H9 (cell line): Measurements from ENCODE around the gene TFF2. TPM values are rescaled to one million over a fixed set of nuclear protein-coding genes. Genes with fewer than 3 reads are reported as not detected.
A peak's percentile ranks its signal among the peaks of the same experiment; 100 is the strongest.

Experiments
- DNase-seq: peaks from one replicate; pipeline ENCODE4 v3.0.0-alpha.2; 2017
- H2AFZ ChIP-seq: one replicate; pipeline ENCODE4 v1.6.1; 2013; ENCODE audit warnings: mild to moderate bottlenecking, low read length, control low read depth, moderate library complexity
- H2AK5ac ChIP-seq: 2 replicates; pipeline ENCODE4 v1.6.1; 2013; ENCODE audit warnings: low read length, control low read depth, mixed read lengths; ENCODE audit not compliant: insufficient read length
- H2BK120ac ChIP-seq: one replicate; pipeline ENCODE4 v1.6.1; 2013; ENCODE audit warnings: low read depth, mild to moderate bottlenecking, low read length, control low read depth, inconsistent platforms; ENCODE audit not compliant: poor library complexity, severe bottlenecking
- H2BK12ac ChIP-seq: 2 replicates; pipeline ENCODE4 v1.6.1; 2013; ENCODE audit warnings: low read length, control low read depth, mixed read lengths, low read depth; ENCODE audit not compliant: insufficient read length
- H2BK15ac ChIP-seq: 2 replicates; pipeline ENCODE4 v1.6.1; 2013; ENCODE audit warnings: low read depth, low read length, control low read depth
- H2BK20ac ChIP-seq: one replicate; pipeline ENCODE4 v1.6.1; 2013; ENCODE audit warnings: low read depth, mild to moderate bottlenecking, low read length, control low read depth, inconsistent platforms; ENCODE audit not compliant: poor library complexity, severe bottlenecking
- H2BK5ac ChIP-seq: 2 replicates; pipeline ENCODE4 v1.6.1; 2013; ENCODE audit warnings: low read length, control low read depth, mixed read lengths; ENCODE audit not compliant: insufficient read length
- H3K14ac ChIP-seq: 2 replicates; pipeline ENCODE4 v1.6.1; 2013; ENCODE audit warnings: low read length, control low read depth; ENCODE audit not compliant: insufficient read depth
- H3K18ac ChIP-seq: 2 replicates; pipeline ENCODE4 v1.6.1; 2013; ENCODE audit warnings: low read depth, mild to moderate bottlenecking, mixed read lengths, low read length, control low read depth; ENCODE audit not compliant: insufficient read length
- H3K23ac ChIP-seq: 2 replicates; pipeline ENCODE4 v1.6.1; 2013; ENCODE audit warnings: low read length, control low read depth, mixed read lengths, low read depth; ENCODE audit not compliant: insufficient read length
- H3K23me2 ChIP-seq: 2 replicates; pipeline ENCODE4 v1.6.1; 2013; ENCODE audit warnings: low read depth, mild to moderate bottlenecking, mixed read lengths, low read length, control low read depth; ENCODE audit not compliant: insufficient read length, poor library complexity, severe bottlenecking
- H3K27ac ChIP-seq: 2 replicates; pipeline ENCODE4 v1.5.1; 2013; ENCODE audit warnings: low read length, control low read depth, mixed read lengths, low read depth; ENCODE audit not compliant: insufficient read length
- H3K27me3 ChIP-seq: 2 replicates; pipeline ENCODE4 v1.6.1; 2013; ENCODE audit warnings: low read length, control low read depth, inconsistent platforms; ENCODE audit not compliant: insufficient read depth
- H3K4ac ChIP-seq: 2 replicates; pipeline ENCODE4 v1.6.1; 2013; ENCODE audit warnings: low read depth, mild to moderate bottlenecking, control low read depth, inconsistent platforms, low read length, moderate library complexity
- H3K4me1 ChIP-seq: 2 replicates; pipeline ENCODE4 v1.6.1; 2013; ENCODE audit warnings: low read length, control low read depth, inconsistent platforms; ENCODE audit not compliant: insufficient read depth
- H3K4me2 ChIP-seq: 2 replicates; pipeline ENCODE4 v1.6.1; 2013; ENCODE audit warnings: low read length, control low read depth, mixed read lengths; ENCODE audit not compliant: insufficient read length, insufficient read depth
- H3K56ac ChIP-seq: 2 replicates; pipeline ENCODE4 v1.6.1; 2013; ENCODE audit warnings: low read depth, mild to moderate bottlenecking, mixed read lengths, low read length, control low read depth; ENCODE audit not compliant: insufficient read length
- H3K79me1 ChIP-seq: 2 replicates; pipeline ENCODE4 v1.6.1; 2013; ENCODE audit warnings: low read depth, mild to moderate bottlenecking, moderate library complexity, low read length, control low read depth, inconsistent platforms; ENCODE audit not compliant: insufficient read depth, poor library complexity, severe bottlenecking
- H3K79me2 ChIP-seq: 2 replicates; pipeline ENCODE4 v1.6.1; 2013; ENCODE audit warnings: low read length, control low read depth, inconsistent platforms; ENCODE audit not compliant: insufficient read depth
- H3K9ac ChIP-seq: 2 replicates; pipeline ENCODE4 v1.6.1; 2013; ENCODE audit warnings: low read length, control low read depth, mixed read lengths; ENCODE audit not compliant: insufficient read length; ENCODE audit errors: extremely low read depth
- H3K9me3 ChIP-seq: one replicate; pipeline ENCODE4 v1.6.1; 2013; ENCODE audit warnings: low read depth, low read length, inconsistent platforms; ENCODE audit not compliant: control insufficient read depth
- H3T11ph ChIP-seq: one replicate; pipeline ENCODE4 v1.6.1; 2013; ENCODE audit warnings: mild to moderate bottlenecking, low read length, control low read depth, inconsistent platforms
- H4K20me1 ChIP-seq: one replicate; pipeline ENCODE4 v1.6.1; 2013; ENCODE audit not compliant: control insufficient read depth, insufficient read length, insufficient read depth
- H4K5ac ChIP-seq: 2 replicates; pipeline ENCODE4 v1.6.1; 2013; ENCODE audit warnings: low read depth, mild to moderate bottlenecking, mixed read lengths, low read length, control low read depth; ENCODE audit not compliant: insufficient read length
- H4K8ac ChIP-seq: replicated peaks from 2 replicates; pipeline ENCODE4 v1.6.1; 2013; ENCODE audit warnings: low read length, control low read depth, mixed read lengths, low read depth; ENCODE audit not compliant: insufficient read length
- H4K91ac ChIP-seq: 2 replicates; pipeline ENCODE4 v1.6.1; 2013; ENCODE audit warnings: low read depth, mild to moderate bottlenecking, moderate library complexity, mixed read lengths, low read length, control low read depth; ENCODE audit not compliant: insufficient read length
- H3K27ac Mint-ChIP-seq, 3 experiments: 2 replicates in 2 of 3; 3 replicates in 1 of 3; pipeline ENCODE4 v1.8.0; 2020 to 2021; ENCODE audit warnings: mixed read lengths in 3 of 3, mild to moderate bottlenecking in 1 of 3, moderate library complexity in 1 of 3
- H3K27me3 Mint-ChIP-seq: 2 replicates; pipeline ENCODE4 v1.8.0; 2021; ENCODE audit warnings: low read depth, mild to moderate bottlenecking, moderate library complexity, mixed read lengths
- H3K36me3 Mint-ChIP-seq, 3 experiments: 2 replicates in 2 of 3; 3 replicates in 1 of 3; pipeline ENCODE4 v1.8.0; 2020 to 2021; ENCODE audit warnings: low read depth in 3 of 3, mixed read lengths in 3 of 3; ENCODE audit not compliant: insufficient read depth in 1 of 3
- H3K4me1 Mint-ChIP-seq, 2 experiments: 2 replicates each; pipeline ENCODE4 v1.8.0; 2020; ENCODE audit warnings: mixed read lengths in 2 of 2
- H3K4me3 Mint-ChIP-seq, 2 experiments: 2 replicates in 1 of 2; 3 replicates in 1 of 2; pipeline ENCODE4 v1.8.0; 2020 to 2021; ENCODE audit warnings: mild to moderate bottlenecking in 2 of 2, mixed read lengths in 2 of 2, moderate library complexity in 1 of 2
- H3K9me3 Mint-ChIP-seq, 2 experiments: 2 replicates in 1 of 2; 3 replicates in 1 of 2; pipeline ENCODE4 v1.8.0; 2020; ENCODE audit warnings: mild to moderate bottlenecking in 2 of 2, mixed read lengths in 2 of 2, moderate library complexity in 1 of 2
- CTCF ChIP-seq: fragments of 200-600 bp; sonication (generic); conservative IDR thresholded peaks from 3 replicates; pipeline ENCODE4 v1.8.0; 2021; ENCODE audit warnings: antibody characterized with exemption, mild to moderate bottlenecking
- WGBS: extraction: QIAGEN DNeasy Blood & Tissue Kit; methylation state at CpG from one replicate; pipeline ENCODE4 v1.1.7; 2013; ENCODE audit warnings: missing lambda C conversion rate, low lambda C conversion rate, mixed read lengths; ENCODE audit not compliant: insufficient read length; ENCODE audit errors: extremely low coverage; 5-methylcytosine and 5-hydroxymethylcytosine counted together
- total RNA-seq: library from RNA; stranded (reverse); gene quantifications from 2 replicates; pipeline ENCODE4 v1.2.1, GENCODE V29; 2021

Gene TFF2
- total RNA-seq, 1 experiment from 2014 or later = not detected

- no peak for DNase-seq
- Histone ChIP-seq H3K27me3 (no peaks in the 10 kb centered on the region), H3K23ac (no peak within 1 kb of the TSS)
Observed at GRCh38 chr21:42315296-42315891, 35.4 kb downstream of the TFF2 start, which contains the start of gene TFF3. Gene TFF3 (minus strand): TSS chr21:42315409. CDS start chr21:42315374, 35 bp downstream.

More at GRCh38 chr21:42315296-42315891, 35.4 kb downstream of the TFF2 start, which contains the start of gene TFF3:
- Mint-ChIP-seq H3K27me3 (peaks cover 4% of the 10 kb centered on the region), H3K4me1 (peaks cover 54 to 58% of the 10 kb centered on the region in 2 experiments), H3K36me3 (no peaks in the 10 kb centered on the region), H3K9me3 (no peaks in the 10 kb centered on the region; a peak in 1 of 5 replicates), H3K4me3 (peak within 1 kb of the TSS in 1 of 2 experiments; percentile 46; a peak in 1 of 5 replicates), H3K27ac (peak within 1 kb of the TSS in 2 of 3 experiments; percentile 66 to 68; a peak in 2 of 7 replicates)
- Histone ChIP-seq H2BK120ac (no peak within 1 kb of the TSS), H3T11ph (no peak within 1 kb of the TSS), H2BK15ac (no peak within 1 kb of the TSS), H4K8ac (no peak within 1 kb of the TSS), H3K27ac (no peak within 1 kb of the TSS), H3K9ac (no peak within 1 kb of the TSS), H3K79me2 (no peaks in the 10 kb centered on the region), H4K5ac (no peak within 1 kb of the TSS), H3K9me3 (no peaks in the 10 kb centered on the region), H4K20me1 (no peaks in the 10 kb centered on the region), H2BK5ac (no peak within 1 kb of the TSS), H2AK5ac (no peak within 1 kb of the TSS), H3K4me2 (no peak within 1 kb of the TSS), H3K56ac (no peak within 1 kb of the TSS), H3K18ac (no peak within 1 kb of the TSS), H2AFZ (no peak within 1 kb of the TSS), H3K4me1 (peaks cover 11% of the 10 kb centered on the region; the same call in 1 of the 2 replicates), H3K4ac (no peak within 1 kb of the TSS), H3K14ac (no peak within 1 kb of the TSS), H4K91ac (no peak within 1 kb of the TSS), H3K79me1 (no peaks in the 10 kb centered on the region), H2BK20ac (no peak within 1 kb of the TSS), H2BK12ac (no peak within 1 kb of the TSS), H3K23me2 (no peaks in the 10 kb centered on the region)
- no CpG with 5 or more reads among the region's 15 CpGs for WGBS
- TF ChIP-seq CTCF = no peak
